Stimulated activated CD4-positive, alpha-beta T cell treated with anti-CD3 and anti-CD28 coated beads, Interleukin-4, amount 100 ng/mL, for 24 hours (primary cell): ENCODE measurements around the gene PSMA6.
A peak's percentile ranks its signal among the peaks of the same experiment; 100 is the strongest.
"Not testable (repeated sequence)": the region's sequence is repeated elsewhere in the genome, so short reads cannot be mapped to it uniquely, and the experiment has no call there.

Experiments used
- DNase-seq: peaks from one replicate; pipeline ENCODE4 v3.0.0-alpha.2; 2020

The PSMA6 gene

GRCh38 chr14:35331605-35332516 is 39.7 kb downstream of the PSMA6 start:
- no peak for DNase-seq

GRCh38 chr14:35332517-35333263 is 40.5 kb downstream of the PSMA6 start:
- DNase-seq = peak; percentile 59

DNA sequence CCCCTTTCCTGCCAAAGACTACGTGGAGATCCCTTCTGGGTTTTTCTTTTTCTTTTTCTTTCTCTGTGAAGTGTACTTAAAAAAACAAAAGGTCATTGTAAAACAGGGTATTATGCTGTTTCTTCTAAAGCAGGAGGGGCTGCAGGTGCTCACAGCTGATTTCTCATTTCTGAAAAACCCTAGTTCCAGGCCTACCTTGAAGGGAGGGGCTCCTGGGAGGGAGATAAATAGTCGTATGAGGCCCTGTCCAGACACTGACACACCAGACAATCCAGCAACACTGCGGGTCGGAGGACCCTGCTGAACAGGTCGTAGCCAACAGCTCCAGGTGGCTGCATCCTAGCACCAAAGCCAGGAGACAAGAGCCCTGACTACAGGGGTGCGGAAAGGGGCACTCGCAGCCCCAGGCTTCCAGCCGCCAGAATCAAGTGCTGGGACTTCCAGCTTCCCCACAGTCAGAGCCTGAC is 41.1 kb downstream of the PSMA6 start:
- DNase-seq = no peak

DNA sequence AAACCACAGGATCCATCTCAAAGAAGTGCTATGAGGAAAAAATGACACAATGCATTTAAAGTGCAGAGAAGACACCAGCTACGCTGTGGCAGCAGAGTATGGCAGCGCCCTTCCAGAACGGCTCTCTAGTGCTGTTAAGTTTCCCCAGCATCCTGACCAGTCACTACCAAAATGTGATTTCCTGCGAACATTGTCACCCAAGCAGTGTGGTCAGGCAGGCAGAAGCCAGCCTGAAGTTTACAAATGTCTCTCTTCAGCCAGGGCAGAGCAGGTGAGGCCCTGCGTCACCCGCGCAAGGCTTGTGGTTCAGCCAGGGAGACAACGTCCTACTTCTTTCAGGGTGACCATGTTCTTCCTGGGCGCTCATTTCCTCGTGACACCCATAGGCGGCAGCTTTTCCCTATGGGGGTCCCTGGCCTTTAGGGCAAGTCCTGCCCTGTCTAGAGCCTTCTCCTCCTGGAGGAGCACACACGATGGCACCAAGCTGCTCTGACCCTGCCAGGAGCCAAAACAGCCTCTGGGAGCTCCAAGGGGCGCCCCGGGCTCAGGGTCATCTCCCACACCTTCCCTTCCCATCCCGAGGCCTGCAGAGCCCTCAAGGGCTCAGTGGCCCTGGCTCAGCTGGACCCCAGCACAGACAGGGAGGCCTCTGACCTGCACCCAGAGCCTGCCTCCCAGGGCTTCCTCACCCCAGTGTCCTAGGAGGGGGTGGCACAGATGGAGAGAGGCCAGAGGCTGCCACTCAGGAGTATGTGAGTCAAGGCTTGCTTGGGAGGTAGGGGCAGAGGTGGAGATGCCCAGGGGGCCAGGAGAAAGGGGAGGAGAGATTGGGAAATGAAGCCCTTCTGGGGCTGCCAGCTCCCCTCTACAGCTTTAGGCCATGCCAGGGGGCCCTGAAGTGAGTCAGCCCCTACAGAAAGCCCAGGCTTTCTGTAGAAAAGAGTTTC is 41.9 kb downstream of the PSMA6 start:
- peak; percentile 14 for DNase-seq

- no peak for DNase-seq
Observed at GRCh38 chr14:35335388-35336092, 43.4 kb downstream of the PSMA6 start.

DNA sequence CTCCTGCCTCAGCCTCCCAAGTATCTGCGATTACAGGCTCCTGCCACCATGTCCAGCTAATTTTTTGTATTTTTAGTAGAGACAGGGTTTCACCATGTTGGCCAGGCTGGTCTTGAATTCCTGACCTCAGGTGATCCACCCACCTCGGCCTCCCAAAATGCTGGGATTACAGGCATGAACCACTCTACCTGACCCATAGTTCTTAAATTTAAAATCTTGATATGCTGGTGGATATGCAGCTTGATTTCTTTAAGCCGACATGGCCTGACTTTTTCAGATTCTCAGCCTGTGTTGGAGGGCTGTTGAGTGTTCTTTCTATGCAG is 44.0 kb downstream of the PSMA6 start:
- not testable (repeated sequence) for DNase-seq

- no peak for DNase-seq
Observed at GRCh38 chr14:35336494-35337268, 44.5 kb downstream of the PSMA6 start.

DNA sequence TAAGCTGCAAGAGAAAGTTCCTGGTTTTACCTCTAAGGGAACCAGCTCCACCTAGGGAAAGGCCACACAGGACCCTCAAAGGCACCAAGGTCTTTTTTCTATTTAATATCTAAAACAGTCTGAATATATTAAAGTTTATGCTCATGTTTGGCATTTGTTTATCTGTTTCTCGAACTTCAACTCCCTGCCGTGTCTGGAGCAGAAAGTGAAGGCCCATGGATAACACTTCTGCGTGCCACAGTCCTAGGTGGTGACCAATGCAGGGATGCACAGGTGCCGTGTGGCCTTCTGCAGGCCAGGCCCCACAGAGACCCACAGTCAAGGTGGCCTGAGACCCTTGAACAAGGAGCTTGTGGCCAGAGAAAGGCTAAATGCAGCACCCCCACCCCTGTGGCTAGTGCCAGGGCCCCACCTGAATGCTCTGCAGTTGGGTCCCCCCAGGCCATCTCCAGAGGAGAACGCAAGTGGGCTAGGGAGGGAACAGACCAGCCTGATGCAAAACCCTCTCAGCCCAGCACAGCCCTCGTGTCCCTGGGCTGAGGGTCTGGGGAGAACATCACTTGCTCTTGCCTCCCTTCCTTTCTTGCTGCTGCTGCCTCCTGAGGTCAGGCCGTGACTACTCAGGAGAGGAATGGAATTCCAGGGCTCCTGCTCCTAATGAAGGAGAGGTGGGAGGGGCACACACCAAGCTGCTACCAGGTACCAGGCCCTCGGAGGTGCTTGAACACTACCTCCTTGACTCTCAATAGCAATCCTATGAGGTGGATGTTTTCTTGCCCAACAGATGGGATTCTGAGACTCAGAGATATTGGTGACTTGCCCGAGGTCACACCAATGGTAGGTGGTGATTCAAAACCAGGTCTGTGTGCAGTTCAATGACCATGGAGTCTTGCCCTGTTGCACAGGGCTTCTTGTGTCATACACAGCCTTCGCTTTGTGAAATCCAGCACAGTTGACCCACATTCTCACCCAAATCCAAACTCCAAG is 45.4 kb downstream of the PSMA6 start:
- DNase-seq = no peak

DNA sequence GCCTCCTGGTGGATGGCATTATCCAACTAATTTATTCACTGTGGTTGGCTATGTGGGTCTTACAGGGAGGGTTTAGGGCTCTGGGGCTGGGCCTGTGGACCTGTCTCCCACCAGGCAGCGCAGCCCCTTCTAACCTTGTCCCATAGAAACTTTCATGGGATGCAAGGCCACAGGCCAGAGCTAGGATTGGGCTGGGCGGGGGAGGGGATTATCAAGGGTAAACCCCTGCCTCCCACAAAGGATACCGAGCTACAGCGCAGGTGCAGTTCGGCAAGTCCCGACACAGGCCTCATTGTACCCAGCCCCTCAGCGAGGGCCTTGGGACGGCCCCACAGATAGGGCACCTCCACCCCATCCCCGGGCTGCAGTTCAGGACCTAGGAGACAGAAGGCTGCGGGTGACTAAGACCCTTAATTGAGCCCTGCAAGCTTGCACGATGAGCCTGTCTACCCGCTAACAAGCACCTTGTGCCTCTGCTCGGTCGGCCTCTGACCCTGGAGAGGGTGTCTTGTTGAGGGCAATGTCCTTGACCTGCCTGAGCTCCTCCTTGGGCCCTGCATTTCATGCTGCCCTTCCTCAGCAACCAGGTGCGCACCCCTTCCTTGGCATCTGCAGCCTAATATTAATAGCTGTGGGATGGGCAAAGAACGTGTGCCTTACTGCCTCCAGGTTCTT is 46.7 kb downstream of the PSMA6 start:
- no peak for DNase-seq

DNA sequence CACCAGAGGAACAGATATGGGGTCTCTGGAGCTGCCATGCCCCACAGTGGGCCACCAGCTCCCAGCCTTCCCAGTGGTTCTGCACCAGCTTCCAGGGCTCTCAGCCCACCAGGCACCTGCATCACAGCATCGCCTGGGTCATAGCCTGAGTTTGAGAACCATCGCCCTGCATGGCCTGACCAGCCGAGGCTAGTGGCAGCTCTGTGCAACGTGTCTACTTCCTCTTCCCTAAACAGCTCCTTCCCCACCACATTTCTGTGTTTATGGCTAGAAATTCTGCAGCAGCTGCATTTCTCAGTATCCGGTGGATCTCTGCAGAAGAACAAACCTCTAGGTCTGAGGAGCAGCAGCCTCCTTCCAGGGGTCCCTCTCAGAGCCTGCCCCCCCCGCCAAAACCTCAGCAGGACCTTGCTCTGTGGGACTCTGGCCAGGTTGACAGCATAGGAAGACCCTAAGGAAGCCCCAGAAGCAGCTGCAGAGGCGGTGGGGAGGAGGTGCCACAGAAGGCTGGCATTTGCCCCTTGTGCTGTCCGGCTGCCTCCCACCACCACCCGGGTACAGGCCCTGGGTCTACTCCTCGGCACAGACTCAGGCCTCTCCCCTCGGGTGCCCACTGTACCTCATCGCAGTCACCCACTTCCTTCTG is 47.7 kb downstream of the PSMA6 start:
- DNase-seq = no peak

DNA sequence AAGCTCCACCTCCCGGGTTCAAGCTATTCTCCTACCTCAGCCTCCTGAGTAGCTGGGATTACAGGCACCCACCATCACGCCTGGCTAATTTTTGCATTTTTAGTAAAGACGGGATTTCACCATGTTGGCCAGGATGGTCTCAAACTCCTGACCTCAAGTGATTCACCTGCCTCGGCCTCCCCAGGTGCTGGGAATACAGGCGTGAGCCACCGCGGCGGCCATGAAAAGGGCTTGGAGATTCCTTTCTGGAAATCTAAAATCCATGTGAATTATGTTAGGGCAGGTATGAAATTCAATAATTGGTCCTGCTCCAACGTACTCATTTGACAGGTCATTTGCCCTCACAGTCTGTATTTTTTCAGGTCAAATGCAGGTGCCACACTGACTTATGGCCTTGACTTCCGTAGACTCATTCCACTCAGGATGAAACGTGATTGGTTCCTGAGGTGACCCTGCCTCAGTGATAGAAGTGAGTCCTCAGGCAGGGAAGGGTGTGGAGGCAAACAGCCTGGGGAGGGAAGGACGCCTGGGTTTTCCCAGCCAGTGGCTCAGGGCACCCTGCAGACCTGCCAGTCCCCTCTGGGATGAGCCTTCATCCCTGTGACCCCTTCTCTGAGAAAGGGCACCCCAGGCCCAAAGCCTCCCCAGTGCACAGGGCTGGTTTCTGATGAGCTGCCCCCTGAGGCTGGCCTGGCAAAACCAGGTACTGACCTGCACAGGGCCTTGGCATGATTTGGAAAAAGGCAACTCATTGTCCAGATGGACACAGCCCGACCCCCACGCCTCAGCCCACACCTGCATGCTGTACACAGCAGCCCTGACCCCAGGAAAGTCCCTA is 48.7 kb downstream of the PSMA6 start:
- no peak for DNase-seq

DNA sequence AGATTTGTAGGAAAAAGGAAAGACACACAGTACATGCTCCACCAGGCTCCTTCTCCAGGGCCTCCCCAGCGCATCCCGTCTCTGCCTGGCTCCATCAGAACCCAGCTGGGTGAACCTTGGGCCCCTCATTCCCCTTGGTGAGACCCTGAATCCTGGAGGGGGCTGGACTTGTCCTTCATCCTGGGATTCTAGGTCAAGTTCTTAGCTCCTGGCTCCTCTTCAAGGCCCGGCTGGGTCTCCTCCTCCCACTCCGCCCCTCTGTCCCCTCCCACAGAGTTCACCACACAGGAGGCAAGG is 49.2 kb downstream of the PSMA6 start:
- DNase-seq = no peak

DNA sequence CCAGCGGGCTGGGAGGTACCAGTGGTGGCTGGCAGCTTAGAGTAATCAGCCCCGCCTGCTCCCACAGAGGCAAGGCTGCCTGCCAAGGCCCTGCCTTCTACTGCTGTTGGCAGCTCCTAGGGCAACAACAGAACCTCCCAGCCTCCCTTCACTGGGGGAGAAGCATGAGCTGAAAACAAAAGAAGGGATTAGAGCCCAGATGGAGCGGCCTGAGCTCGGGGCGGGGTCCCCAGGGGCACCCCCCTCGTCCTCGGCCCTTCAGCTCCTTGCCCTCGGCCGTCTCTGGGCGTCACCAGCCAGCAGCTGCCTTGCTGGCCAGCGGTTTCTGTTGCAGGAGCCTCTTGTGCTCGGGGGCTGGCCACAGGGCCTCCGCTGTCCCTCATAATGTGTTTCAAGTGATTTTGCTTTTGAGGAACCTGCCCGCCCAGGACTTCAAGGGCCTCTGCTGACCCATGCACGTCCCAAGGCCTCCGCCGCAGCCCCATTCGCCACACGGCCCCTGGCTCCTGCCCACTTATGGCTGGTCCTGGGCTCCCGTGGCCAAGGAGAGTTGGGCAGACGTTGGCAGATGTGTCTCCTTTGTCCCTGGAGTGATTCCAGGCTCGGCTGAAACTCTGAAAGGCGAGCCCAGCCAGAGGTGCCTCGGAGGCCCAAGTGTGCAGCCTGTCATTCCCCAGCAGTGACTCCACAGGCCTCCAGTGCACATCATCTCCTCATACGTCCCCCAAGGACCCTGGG is 49.7 kb downstream of the PSMA6 start:
- no peak for DNase-seq

DNA sequence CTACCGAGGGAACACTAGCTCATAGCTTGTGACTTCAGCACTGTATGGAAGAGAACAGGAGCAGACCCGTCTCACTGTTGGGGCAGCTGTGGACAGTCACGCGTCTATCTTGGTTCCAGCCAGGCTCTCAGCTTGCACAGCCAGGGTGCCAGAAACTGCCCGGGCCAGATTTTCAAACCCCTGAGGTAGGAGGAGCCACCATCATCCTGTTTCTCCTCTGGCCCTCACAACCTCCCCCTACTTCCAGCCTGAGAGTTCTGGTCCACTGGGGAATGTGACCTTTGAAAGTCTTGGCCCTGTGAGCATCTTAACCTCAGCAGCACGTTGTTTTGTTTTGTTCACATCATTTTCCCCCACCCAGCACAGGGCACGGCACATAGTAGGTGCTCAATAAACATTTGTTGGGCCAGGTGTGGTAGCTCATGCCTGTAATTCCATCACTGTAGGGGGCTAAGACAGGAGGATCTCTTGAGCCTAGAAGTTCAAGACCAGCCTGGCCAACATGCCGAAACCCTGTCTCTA is 50.4 kb downstream of the PSMA6 start:
- DNase-seq = no peak

DNA sequence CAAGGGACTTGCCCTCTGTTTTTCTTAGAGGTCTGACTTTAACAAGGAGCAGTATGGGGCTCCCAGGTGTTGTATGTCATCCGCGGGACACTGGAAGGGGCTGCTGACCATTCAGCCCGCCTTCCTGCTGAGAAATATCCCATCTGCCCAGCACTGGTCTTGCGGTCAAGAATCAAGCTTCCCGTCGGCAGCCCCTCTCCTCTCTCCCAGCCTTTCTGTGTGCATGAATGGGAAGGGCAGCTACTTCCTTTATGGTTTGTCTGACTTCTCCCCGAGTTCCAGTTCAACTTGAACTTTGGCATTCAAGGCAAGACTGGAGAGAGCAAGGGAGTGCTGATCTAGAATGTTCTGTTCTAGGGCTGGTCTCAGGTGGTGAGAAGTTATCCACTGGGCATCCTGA is 51.5 kb downstream of the PSMA6 start:
- DNase-seq = no peak

- DNase-seq = no peak
Observed at GRCh38 chr14:35344107-35344807, 52.1 kb downstream of the PSMA6 start.
